ENCODE measurements around the gene CYYR1. TPM values are rescaled to one million over a fixed set of nuclear protein-coding genes. Genes with fewer than 3 reads are reported as not detected.

CYYR1 gene
- total RNA-seq, 2 experiments from 2014 or later: not detected

DNA sequence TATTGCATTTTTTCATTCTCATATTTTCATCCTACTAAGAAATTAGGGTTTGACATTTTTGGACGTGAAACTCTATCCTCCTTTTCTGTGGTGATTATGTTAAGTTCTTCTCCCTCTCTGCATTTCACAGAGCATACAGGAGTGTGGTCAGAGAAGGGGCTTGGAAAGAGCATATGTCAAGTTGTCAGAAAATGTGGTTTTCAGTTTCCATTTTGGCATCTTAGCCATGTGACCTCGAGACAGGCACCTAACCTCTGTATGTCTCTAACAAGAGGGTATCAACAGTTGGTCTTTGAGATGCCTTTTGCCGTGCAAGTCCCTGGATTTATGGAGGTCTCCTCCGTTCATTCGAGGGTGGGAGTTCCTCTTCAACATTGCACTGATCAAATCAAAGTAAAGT lies 140.7 kb downstream of the CYYR1 start:
- no peaks in the 10 kb centered on the region for H3K27me3 Mint-ChIP-seq

DNA sequence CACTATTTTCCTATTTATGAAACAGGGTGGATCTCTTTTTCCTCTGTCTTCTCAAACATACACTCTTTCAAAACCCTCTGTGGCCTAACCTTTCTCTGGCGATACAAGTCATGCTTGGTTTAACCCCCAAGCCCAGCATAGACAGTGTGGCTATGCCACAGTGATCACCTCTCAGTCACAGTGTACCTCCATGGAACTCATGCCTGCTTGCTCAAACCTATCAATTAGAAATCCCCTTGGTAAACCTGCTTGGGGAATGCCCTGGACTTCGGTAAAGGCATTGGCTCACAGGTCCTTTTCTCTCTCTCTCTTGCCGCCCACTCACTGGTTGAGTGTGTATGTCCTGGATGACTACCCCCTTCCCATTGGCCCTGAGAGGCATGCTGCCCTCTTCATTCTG lies 147.5 kb downstream of the CYYR1 start:
- H3K4me3 Mint-ChIP-seq: no peak overlapping the region
- no peaks in the 10 kb centered on the region for H3K27me3 Mint-ChIP-seq
- ATAC-seq (no peak), DNase-seq (no peak)
- CTCF ChIA-PET: no interaction called here
- H3K27ac Mint-ChIP-seq: no peak overlapping the region
- no peaks in the 10 kb centered on the region for H3K36me3 Mint-ChIP-seq
- H3K9me3 Mint-ChIP-seq (ENCODE audit: low read depth): no peaks in the 10 kb centered on the region
- H3K4me1 Mint-ChIP-seq: no peaks in the 10 kb centered on the region

More for the DNA sequence above, 140.7 kb downstream of the CYYR1 start:
- H3K9me3 Mint-ChIP-seq (ENCODE audit: low read depth): peaks cover 2% of the 10 kb centered on the region
- CTCF ChIA-PET: no interaction called here
- DNase-seq (no peak), ATAC-seq (no peak)
- H3K4me1 Mint-ChIP-seq: no peaks in the 10 kb centered on the region
- no peak overlapping the region for H3K27ac Mint-ChIP-seq
- no peaks in the 10 kb centered on the region for H3K36me3 Mint-ChIP-seq
- H3K4me3 Mint-ChIP-seq: no peak overlapping the region

GRCh38 chr21:26423511-26423910 lies 149.6 kb downstream of the CYYR1 start:
- Mint-ChIP-seq H3K9me3 (ENCODE audit: low read depth) (no peaks in the 10 kb centered on the region), H3K36me3 (no peaks in the 10 kb centered on the region), H3K27me3 (no peaks in the 10 kb centered on the region), H3K27ac (no peak overlapping the region), H3K4me1 (no peaks in the 10 kb centered on the region), H3K4me3 (no peak overlapping the region)
- CTCF ChIA-PET: no interaction called here
- no peak for DNase-seq
- ATAC-seq: no peak

- Mint-ChIP-seq H3K27me3 (no peaks in the 10 kb centered on the region), H3K4me3 (no peak overlapping the region), H3K27ac (no peak overlapping the region), H3K36me3 (no peaks in the 10 kb centered on the region), H3K4me1 (no peaks in the 10 kb centered on the region), H3K9me3 (ENCODE audit: low read depth) (no peaks in the 10 kb centered on the region)
- DNase-seq (no peak), ATAC-seq (no peak)
- CTCF ChIA-PET: no interaction called here
Observed at GRCh38 chr21:26422706-26423105, 150.4 kb downstream of the CYYR1 start.

DNA sequence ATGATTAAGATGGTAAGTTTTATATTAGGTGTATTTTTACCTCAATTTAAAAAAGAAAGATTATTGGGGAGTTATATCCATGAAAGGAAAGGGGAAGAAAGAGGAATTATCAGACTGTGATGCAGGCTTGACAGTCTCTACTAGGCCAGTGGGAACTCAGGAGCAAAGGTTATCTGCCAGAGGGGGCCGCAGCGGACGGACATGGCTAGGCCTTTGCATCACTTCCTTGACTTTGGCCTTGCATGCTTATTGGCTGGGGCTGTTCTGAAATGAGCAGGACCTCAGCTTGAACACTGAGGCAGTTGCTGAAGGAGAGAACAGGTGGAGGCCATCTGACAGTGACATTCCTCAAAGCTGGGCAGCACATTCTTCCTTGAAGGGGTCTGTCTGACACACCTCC lies 150.9 kb downstream of the CYYR1 start:
- CTCF ChIA-PET: no interaction called here
- Mint-ChIP-seq H3K36me3 (no peaks in the 10 kb centered on the region), H3K4me1 (no peaks in the 10 kb centered on the region), H3K27ac (no peak overlapping the region), H3K4me3 (no peak overlapping the region), H3K9me3 (ENCODE audit: low read depth) (no peaks in the 10 kb centered on the region), H3K27me3 (no peaks in the 10 kb centered on the region)
- ATAC-seq: no peak
- DNase-seq: no peak

GRCh38 chr21:26421724-26422123 lies 151.4 kb downstream of the CYYR1 start:
- Mint-ChIP-seq H3K27me3 (no peaks in the 10 kb centered on the region), H3K4me3 (no peak overlapping the region), H3K4me1 (no peaks in the 10 kb centered on the region), H3K27ac (no peak overlapping the region), H3K9me3 (ENCODE audit: low read depth) (no peaks in the 10 kb centered on the region), H3K36me3 (no peaks in the 10 kb centered on the region)
- ATAC-seq (no peak), DNase-seq (no peak)
- CTCF ChIA-PET: no interaction called here
